Activated CD4-positive, alpha-beta T cell treated with anti-CD3 and anti-CD28 coated beads for 36 hours (primary cell): ENCODE measurements around the gene POLE2. TPM values are rescaled to one million over a fixed set of nuclear protein-coding genes. Genes with fewer than 3 reads are reported as not detected.
A peak's percentile ranks its signal among the peaks of the same experiment; 100 is the strongest.

Experiments used
- ATAC-seq: fragments of 200-7000 bp; cut with Tn5 transposase; one replicate; pipeline ENCODE4 v1.10.0; 2021; ENCODE audit warnings: mild to moderate bottlenecking, moderate library complexity
- CTCF ChIA-PET: fragments of 350-600 bp; sonication (Branson Sonifier 250); formaldehyde crosslinking; loops from one replicate; lab custom pipeline; 2021; ENCODE audit warnings: antibody characterized with exemption; lab: Charles Lee
- POLR2A ChIA-PET: fragments of 350-600 bp; sonication (Branson Sonifier 250); formaldehyde crosslinking; loops from one replicate; lab custom pipeline; 2021; ENCODE audit warnings: antibody characterized with exemption, inconsistent platforms; lab: Charles Lee
- DNase-seq: peaks from one replicate; pipeline ENCODE4 v3.0.0-alpha.2; 2020
- H3K27ac Mint-ChIP-seq: one replicate; pipeline ENCODE4 v1.8.0; 2021; ENCODE audit warnings: mixed read lengths
- H3K27me3 Mint-ChIP-seq: one replicate; pipeline ENCODE4 v1.8.0; 2021; ENCODE audit warnings: mixed read lengths
- H3K36me3 Mint-ChIP-seq: one replicate; pipeline ENCODE4 v1.8.0; 2021; ENCODE audit warnings: low read depth, mixed read lengths
- H3K4me1 Mint-ChIP-seq: one replicate; pipeline ENCODE4 v1.8.0; 2021; ENCODE audit warnings: mixed read lengths
- H3K4me3 Mint-ChIP-seq: one replicate; pipeline ENCODE4 v1.8.0; 2021; ENCODE audit warnings: mild to moderate bottlenecking, moderate library complexity, mixed read lengths
- H3K9me3 Mint-ChIP-seq: one replicate; pipeline ENCODE4 v1.8.0; 2021; ENCODE audit warnings: low read depth, mixed read lengths
- intact Hi-C, 2 experiments: fragments of 100-400 bp; cut with DNase I in 1 of 2; cut with micrococcal nuclease in 1 of 2; formaldehyde crosslinking; loops; one replicate each; pipeline versions ENCODE4 v1.14.2 to v1.15.1; 2022 to 2024; cut with DNase I, micrococcal nuclease
- total RNA-seq, 2 experiments: library from RNA; stranded (reverse); gene quantifications; one replicate each; pipeline ENCODE4 v1.2.3, GENCODE V29; 2021

POLE2 gene
- total RNA-seq, 2 experiments from 2014 or later: 43.0 to 46.5 TPM

DNA sequence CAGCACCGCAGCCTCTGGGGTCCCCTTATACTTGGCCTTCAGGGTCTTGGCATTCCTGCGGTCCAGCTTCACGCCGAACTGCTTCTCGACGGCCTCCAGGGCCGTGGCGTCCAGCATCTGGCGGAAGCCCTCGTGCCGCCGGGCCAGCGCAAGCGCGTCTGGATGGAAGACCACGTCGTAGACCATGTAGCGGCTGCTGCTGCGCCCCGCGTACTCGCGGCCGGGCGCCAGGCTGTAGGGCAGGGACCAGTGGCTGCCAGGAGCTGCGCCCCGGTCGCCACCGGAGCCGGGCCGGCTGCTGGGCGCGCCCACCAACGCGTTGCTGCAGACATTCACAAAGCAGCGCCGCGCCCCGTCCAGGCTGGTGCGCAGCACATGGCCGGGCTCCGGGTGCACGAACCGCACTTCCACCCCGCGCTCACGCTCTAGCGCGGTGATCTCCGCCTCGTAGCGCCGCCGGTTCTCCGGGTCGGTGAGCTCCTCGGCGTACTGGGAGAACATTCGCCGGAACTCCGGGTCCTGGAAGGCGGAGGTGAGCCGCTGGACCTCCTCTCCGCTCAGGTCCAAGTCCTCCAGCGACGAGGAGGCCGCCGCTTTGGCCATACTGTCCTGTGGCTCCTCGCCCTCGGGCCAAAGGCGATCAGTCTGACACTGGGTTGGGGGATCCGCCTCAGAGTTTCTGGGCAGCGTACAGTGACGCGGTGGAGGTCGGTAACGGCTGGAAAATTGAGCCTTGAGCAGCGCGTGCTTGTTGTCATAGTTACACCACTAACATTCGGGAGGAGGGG is 53.3 kb downstream of the POLE2 start, which contains the start of gene DNAAF2:
TSS of gene DNAAF2 (minus strand) at position 698 of the 788 bp plus-strand sequence. CDS start at position 603, 95 bp downstream.
- DNase-seq (peak; percentile 81), ATAC-seq (peak; percentile 35)
- ChIA-PET CTCF (interaction anchor here (0.6 to 6.1 kb wide), 31 partner anchors 12 to 855 kb away, joined by 3 to 78 read pairs (median 4); partner anchors contain the start of genes KLHDC2, LRR1, MGAT2 and NEMF), POLR2A (interaction anchor here (0.6 to 5.6 kb wide), 9 partner anchors 14 to 990 kb away, joined by 3 to 68 read pairs (median 8); partner anchors contain the start of genes LRR1, MGAT2, NEMF and POLE2)
- intact Hi-C loops: loop anchor here (1.0 to 5.0 kb wide), 21 partner anchors 14 to 898 kb away; partner anchors contain the start of genes DMAC2L (in 2 of the 2), KLHDC2 (in 2 of the 2), L2HGDH (in 2 of the 2) and MGAT2 (in 2 of the 2)
- Mint-ChIP-seq H3K36me3 (peaks cover 49% of the 10 kb centered on the region), H3K9me3 (no peaks in the 10 kb centered on the region), H3K27me3 (no peaks in the 10 kb centered on the region), H3K4me3 (peak within 1 kb of the TSS; percentile 98), H3K27ac (peak within 1 kb of the TSS; percentile 98), H3K4me1 (peaks cover 46% of the 10 kb centered on the region)

DNA sequence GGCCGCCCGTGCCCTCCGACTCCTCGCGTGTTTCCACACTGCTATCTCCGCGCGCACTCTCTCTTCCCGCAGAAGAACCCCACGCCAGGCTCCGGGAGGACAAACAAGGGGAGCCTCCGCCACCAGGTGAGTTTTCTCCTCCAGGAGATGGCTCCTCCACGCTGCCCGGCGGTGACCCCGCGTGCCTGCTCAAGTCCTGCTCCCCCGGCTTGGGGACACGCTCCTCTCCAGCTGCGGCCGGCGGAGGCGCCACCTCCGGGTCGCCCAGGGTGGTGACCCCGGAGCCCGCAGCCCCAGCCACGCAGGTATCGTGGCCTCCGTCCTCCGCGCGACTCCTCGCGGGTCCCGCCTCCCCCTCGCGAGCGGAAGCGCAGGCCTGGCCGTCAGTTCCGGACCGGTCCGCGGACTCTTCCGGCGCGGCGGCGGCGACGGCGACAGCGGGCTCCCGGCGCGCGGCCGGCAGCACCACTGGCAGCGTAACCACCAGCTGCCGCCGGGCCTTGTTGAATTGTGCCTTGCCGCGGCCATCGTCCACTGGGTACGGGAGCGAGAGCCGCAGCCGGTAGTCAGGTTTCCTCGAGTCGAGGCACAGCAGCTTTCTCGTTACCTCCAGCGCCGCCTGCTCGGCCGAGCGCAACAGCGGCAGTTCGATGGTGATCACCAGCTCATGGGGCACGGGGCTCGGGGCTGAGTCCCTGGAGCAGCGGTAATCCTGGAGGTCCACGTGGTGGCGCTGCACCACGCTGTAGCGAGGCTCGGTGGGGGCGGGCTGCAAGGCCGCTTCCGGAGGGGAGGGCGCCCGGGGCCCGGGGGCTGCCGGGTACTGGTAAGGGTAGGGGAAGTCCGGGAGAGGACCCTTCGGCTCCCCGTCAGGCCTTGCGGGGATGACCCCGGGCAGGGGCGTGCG is 54.1 kb downstream of the POLE2 start:
- H3K9me3 Mint-ChIP-seq: no peaks in the 10 kb centered on the region
- H3K27ac Mint-ChIP-seq: peak overlapping the region; percentile 95
- H3K27me3 Mint-ChIP-seq: no peaks in the 10 kb centered on the region
- DNase-seq (peak; percentile 98), ATAC-seq (peak; percentile 88)
- H3K4me1 Mint-ChIP-seq: peaks cover 46% of the 10 kb centered on the region
- ChIA-PET CTCF (interaction anchor here (0.5 to 6.1 kb wide), 40 partner anchors 12 to 1092 kb away, joined by 3 to 78 read pairs (median 3); partner anchors contain the start of genes KLHDC2, LRR1, MGAT2 and NEMF), POLR2A (interaction anchor here (0.6 to 5.6 kb wide), 12 partner anchors 10 to 991 kb away, joined by 3 to 68 read pairs (median 5); partner anchors contain the start of genes KLHDC2, LRR1, MGAT2 and NEMF)
- H3K36me3 Mint-ChIP-seq: peaks cover 45% of the 10 kb centered on the region
- intact Hi-C loops: loop anchor here (1.0 to 5.0 kb wide), 20 partner anchors 14 to 899 kb away; partner anchors contain the start of genes DMAC2L (in 2 of the 2), KLHDC2 (in 2 of the 2), L2HGDH (in 2 of the 2) and MGAT2 (in 2 of the 2)
- H3K4me3 Mint-ChIP-seq: peak overlapping the region; percentile 98

DNA sequence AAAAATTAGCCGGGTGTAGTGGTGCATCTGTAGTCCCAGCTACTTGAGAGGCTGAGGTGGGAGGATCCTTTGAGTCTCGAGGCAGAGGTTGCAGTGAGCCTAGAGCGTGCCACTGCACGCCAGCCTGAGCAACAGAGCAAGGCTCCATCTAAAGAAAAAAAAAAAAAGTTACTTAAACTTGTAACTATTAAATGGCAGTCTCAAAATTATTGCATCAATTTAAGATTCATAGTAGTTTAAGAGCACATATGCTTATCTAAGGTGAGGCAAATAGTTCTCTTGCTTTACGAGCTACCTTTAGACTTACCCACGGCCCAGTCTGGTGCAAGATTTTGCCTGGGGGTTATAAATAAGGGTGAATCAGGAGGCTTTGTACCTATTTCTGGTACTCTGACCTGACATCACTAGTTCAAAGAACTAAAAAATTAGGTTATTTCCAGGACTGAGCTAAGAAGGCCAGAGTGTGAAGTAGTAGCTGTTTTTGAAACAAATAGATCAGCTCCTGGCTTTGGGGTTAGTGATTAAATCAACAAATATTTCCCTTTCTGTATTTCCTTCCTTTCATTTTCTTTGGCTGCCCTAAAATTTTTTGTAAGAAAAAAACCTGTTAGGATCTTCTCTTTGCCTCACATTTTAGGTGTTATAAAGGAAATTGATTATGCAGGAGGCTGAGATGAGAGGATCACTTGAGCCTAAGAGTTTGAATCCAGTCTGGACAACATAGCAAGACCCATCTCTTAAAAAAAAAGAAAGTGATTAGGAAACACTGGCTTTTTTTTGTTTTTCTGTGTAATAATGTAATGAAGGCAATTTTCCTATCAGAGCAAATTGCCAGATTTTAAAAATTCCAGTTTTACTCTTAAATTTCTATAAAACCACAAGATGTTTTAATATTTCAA is 63.8 kb downstream of the POLE2 start:
- Mint-ChIP-seq H3K36me3 (peaks cover 52% of the 10 kb centered on the region), H3K9me3 (no peaks in the 10 kb centered on the region), H3K4me3 (peak overlapping the region; percentile 93), H3K4me1 (peaks cover 46% of the 10 kb centered on the region), H3K27me3 (no peaks in the 10 kb centered on the region), H3K27ac (peak overlapping the region; percentile 75)
- intact Hi-C loops: loop anchor here (5.0 kb wide), 3 partner anchors 162 to 898 kb away; partner anchors contain the start of gene ARF6 (in 1 of the 2)
- ChIA-PET POLR2A (interaction anchor here (0.7 to 2.3 kb wide), 6 partner anchors 9 to 376 kb away, joined by 3 to 10 read pairs (median 5); partner anchors contain the start of genes KLHDC2 and RPS29), CTCF (interaction anchor here (1.2 to 6.2 kb wide), 4 partner anchors 10 to 228 kb away, joined by 3 to 78 read pairs (median 6); partner anchors contain the start of genes DNAAF2, LRR1, NEMF and RPS29)
- ATAC-seq (no peak), DNase-seq (peak; percentile 30)

DNA sequence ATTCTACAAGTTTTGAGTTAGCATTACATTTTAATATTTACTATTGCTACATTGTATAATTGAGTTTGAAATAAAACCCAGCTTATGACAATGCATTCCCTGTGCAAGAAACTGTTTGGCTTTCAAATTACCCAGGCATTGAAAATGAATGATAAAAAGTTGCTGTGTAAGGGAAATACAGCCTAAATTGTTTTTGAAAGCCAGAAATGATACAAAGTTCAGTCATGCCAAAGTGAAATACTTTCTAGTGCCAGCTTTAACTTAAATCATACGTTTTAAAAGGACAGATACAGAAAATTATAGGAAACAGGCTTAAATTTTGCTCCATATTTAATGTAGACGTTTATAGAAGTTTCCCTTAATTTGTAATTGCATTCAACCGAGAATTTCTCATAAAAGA is 64.6 kb downstream of the POLE2 start:
- H3K27ac Mint-ChIP-seq: peak overlapping the region; percentile 75
- H3K36me3 Mint-ChIP-seq: peaks cover 56% of the 10 kb centered on the region
- POLR2A ChIA-PET: interaction anchor here (0.6 to 2.3 kb wide), 4 partner anchors 9 to 144 kb away, joined by 4 to 10 read pairs (median 6); partner anchors contain the start of genes KLHDC2 and RPS29

DNA sequence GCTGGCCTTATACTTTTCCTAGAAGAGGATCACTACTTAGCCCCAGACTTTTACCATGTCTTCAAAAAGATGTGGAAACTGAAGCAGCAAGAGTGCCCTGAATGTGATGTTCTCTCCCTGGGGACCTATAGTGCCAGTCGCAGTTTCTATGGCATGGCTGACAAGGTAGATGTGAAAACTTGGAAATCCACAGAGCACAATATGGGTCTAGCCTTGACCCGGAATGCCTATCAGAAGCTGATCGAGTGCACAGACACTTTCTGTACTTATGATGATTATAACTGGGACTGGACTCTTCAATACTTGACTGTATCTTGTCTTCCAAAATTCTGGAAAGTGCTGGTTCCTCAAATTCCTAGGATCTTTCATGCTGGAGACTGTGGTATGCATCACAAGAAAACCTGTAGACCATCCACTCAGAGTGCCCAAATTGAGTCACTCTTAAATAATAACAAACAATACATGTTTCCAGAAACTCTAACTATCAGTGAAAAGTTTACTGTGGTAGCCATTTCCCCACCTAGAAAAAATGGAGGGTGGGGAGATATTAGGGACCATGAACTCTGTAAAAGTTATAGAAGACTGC is 65.9 kb downstream of the POLE2 start:
- DNase-seq (no peak), ATAC-seq (no peak)
- Mint-ChIP-seq H3K27ac (peak overlapping the region; percentile 84), H3K9me3 (no peaks in the 10 kb centered on the region), H3K4me1 (peaks cover 54% of the 10 kb centered on the region), H3K4me3 (peak overlapping the region; percentile 93), H3K36me3 (peaks cover 60% of the 10 kb centered on the region), H3K27me3 (no peaks in the 10 kb centered on the region)
- CTCF ChIA-PET: interaction anchor here (0.6 to 6.2 kb wide), 10 partner anchors 12 to 483 kb away, joined by 3 to 78 read pairs (median 8); partner anchors contain the start of genes DNAAF2, KLHDC2, LRR1 and RPS29
- POLR2A ChIA-PET: interaction anchor here (1.2 to 3.4 kb wide), 3 partner anchors 12 to 230 kb away, joined by 5 to 68 read pairs (median 22); partner anchors contain the start of genes DNAAF2, LRR1 and NEMF
- intact Hi-C loops: loop anchor here (5.0 kb wide), 3 partner anchors 160 to 900 kb away; partner anchors contain the start of gene ARF6 (in 1 of the 2)

More for the DNA sequence above, 64.6 kb downstream of the POLE2 start:
- DNase-seq (no peak), ATAC-seq (no peak)
- peak overlapping the region; percentile 93 for H3K4me3 Mint-ChIP-seq
- H3K9me3 Mint-ChIP-seq: no peaks in the 10 kb centered on the region
- intact Hi-C loops: loop anchor here (5.0 kb wide), 3 partner anchors 161 to 899 kb away; partner anchors contain the start of gene ARF6 (in 1 of the 2)
- CTCF ChIA-PET: interaction anchor here (1.2 to 6.2 kb wide), 4 partner anchors 11 to 229 kb away, joined by 3 to 78 read pairs (median 6); partner anchors contain the start of genes DNAAF2, NEMF and RPS29
- H3K27me3 Mint-ChIP-seq: no peaks in the 10 kb centered on the region
- peaks cover 49% of the 10 kb centered on the region for H3K4me1 Mint-ChIP-seq

DNA sequence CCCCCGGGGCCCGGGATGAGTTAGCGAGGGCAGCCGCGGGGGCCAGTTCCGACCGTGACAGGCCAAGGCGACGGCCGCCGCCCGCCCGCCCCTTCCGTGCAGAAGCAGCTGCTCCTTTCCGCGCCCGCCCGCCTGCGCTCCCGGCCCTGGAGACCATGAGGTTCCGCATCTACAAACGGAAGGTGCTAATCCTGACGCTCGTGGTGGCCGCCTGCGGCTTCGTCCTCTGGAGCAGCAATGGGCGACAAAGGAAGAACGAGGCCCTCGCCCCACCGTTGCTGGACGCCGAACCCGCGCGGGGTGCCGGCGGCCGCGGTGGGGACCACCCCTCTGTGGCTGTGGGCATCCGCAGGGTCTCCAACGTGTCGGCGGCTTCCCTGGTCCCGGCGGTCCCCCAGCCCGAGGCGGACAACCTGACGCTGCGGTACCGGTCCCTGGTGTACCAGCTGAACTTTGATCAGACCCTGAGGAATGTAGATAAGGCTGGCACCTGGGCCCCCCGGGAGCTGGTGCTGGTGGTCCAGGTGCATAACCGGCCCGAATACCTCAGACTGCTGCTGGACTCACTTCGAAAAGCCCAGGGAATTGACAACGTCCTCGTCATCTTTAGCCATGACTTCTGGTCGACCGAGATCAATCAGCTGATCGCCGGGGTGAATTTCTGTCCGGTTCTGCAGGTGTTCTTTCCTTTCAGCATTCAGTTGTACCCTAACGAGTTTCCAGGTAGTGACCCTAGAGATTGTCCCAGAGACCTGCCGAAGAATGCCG is 66.7 kb downstream of the POLE2 start:
- peak; percentile 81 for DNase-seq

DNA sequence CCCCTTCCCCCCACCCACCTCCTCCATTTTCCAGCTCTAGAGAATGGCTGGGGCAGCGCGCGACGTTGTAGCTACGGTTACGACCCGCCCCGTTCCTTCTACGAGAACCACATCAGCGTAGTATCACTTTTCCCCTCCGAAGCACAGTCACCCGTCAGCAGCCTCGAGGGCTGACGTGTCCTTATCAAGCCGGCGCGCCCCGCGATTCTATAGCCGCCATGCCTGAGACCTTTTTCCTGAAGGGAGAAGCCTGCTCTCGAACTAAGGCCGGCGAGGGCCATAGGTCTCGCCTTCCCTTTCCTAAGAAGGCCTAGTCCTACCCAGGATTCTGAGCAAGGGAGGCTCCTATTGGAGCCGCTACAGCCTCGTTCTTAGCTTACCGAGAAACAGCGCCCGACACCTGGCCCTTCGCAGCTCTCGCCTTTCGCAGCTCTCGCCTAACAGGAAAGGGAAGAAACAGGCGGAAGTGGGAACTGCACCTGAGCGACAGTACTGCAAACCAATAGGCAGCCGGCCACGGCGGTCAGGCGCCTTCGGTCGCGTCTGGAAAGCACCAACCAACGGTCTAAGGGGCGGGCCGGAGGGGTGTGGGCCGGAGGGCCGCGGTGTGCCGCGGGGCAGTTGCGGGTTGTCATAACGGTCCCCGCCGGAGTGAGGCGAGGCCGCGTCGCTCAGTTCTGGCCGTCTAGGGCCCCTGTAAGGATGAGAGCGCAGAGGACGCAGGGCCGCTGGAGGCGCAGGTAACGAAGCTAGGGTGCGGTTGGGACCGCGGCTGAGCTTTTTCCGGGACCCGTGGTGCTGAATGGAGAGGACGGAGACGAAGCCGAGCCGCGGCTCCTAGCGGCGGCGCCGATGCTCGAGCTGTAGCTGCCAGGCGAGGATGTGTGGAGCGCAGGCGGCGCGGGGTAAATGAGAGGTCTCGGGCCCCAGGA is 67.6 kb downstream of the POLE2 start, which contains the start of the genes MGAT2 and RPL36AL:
TSS of gene MGAT2 (plus strand) at position 618 of the 932 bp plus-strand sequence. CDS start 470 bp downstream, outside the sequence.
TSS of gene RPL36AL (minus strand) at position 445 of the 932 bp plus-strand sequence. CDS start 1,522 bp downstream, outside the sequence.
- ChIA-PET CTCF (interaction anchor here (0.6 to 6.2 kb wide), 17 partner anchors 10 to 1210 kb away, joined by 3 to 78 read pairs (median 5); partner anchors contain the start of genes DNAAF2, KLHDC2, LRR1 and NEMF), POLR2A (interaction anchor here (0.6 to 3.4 kb wide), 17 partner anchors 10 to 309 kb away, joined by 3 to 68 read pairs (median 3); partner anchors contain the start of genes DNAAF2, KLHDC2, LRR1 and NEMF)
- Mint-ChIP-seq H3K27ac (peak within 1 kb of the TSS; percentile 97), H3K36me3 (peaks cover 56% of the 10 kb centered on the region), H3K27me3 (no peaks in the 10 kb centered on the region), H3K9me3 (no peaks in the 10 kb centered on the region), H3K4me3 (peak within 1 kb of the TSS; percentile 93), H3K4me1 (peaks cover 51% of the 10 kb centered on the region)
- ATAC-seq (peak; percentile 90), DNase-seq (peak; percentile 97)
- intact Hi-C loops: loop anchor here (1.0 to 5.0 kb wide), 13 partner anchors 14 to 1210 kb away; partner anchors contain the start of genes ARF6 (in 2 of the 2), LRR1 (in 2 of the 2), RPS29 (in 2 of the 2) and DMAC2L (in 1 of the 2)

More for the DNA sequence above, 66.7 kb downstream of the POLE2 start:
- CTCF ChIA-PET: interaction anchor here (0.6 to 6.2 kb wide), 14 partner anchors 11 to 231 kb away, joined by 3 to 78 read pairs (median 8); partner anchors contain the start of genes DNAAF2, KLHDC2, LRR1 and NEMF
- Mint-ChIP-seq H3K9me3 (no peaks in the 10 kb centered on the region), H3K27ac (peak overlapping the region; percentile 97), H3K4me1 (peaks cover 50% of the 10 kb centered on the region), H3K27me3 (no peaks in the 10 kb centered on the region), H3K4me3 (peak overlapping the region; percentile 93), H3K36me3 (peaks cover 58% of the 10 kb centered on the region)
- intact Hi-C loops: loop anchor here (2.0 to 5.0 kb wide), 6 partner anchors 159 to 1210 kb away; partner anchors contain the start of genes ARF6 (in 1 of the 2), NEMF (in 1 of the 2) and NIN (in 1 of the 2)
- peak; percentile 14 for ATAC-seq
- POLR2A ChIA-PET: interaction anchor here (0.7 to 3.4 kb wide), 8 partner anchors 9 to 231 kb away, joined by 3 to 68 read pairs (median 8); partner anchors contain the start of genes DNAAF2, KLHDC2, LRR1 and NEMF
